Measurements from ENCODE around the gene PDZD2. TPM values are rescaled to one million over a fixed set of nuclear protein-coding genes. Genes with fewer than 3 reads are reported as not detected.

Gene PDZD2
- total and polyA plus RNA-seq, 9 donors, result 21.2 to 58.2 (median 37.8) TPM

GRCh38 chr5:31939151-31939550 is 300.2 kb downstream of the PDZD2 start:
- no peaks in the 10 kb centered on the region for H3K36me3 ChIP-seq
- WGBS, 3 donors, result 80 to 94% (median 87%) methylated on average over 5 of the region's 5 CpGs
- intact Hi-C loops (cut with DNase I), result loop anchor here in 1 of 4 donors (5.0 to 10.0 kb wide), 2 partner anchors 88 to 136 kb away; no protein-coding TSS in a partner anchor

GRCh38 chr5:31941151-31941755 is 302.3 kb downstream of the PDZD2 start:
- TF ChIP-seq EP300 (IDR thresholded peaks at IDR 0.05) (no peak), POLR2A (IDR thresholded peaks at IDR 0.05) (no peak), CTCF (IDR thresholded peaks at IDR 0.05) (no peak)
- DNase-seq, result no peak
- intact Hi-C loops (cut with DNase I), result no loop called here
- 65 to 74% (median 72%) methylated on average over 4 of the region's 4 CpGs for WGBS, 3 donors
- no peak overlapping the region for H3K4me3 ChIP-seq
- no peaks in the 10 kb centered on the region for H3K36me3 ChIP-seq
- no peaks in the 10 kb centered on the region for H3K9me3 ChIP-seq
- H3K27ac ChIP-seq, result no peak overlapping the region
- H3K4me1 ChIP-seq (ENCODE audit: insufficient read depth), result peaks cover 10% of the 10 kb centered on the region
- H3K27me3 ChIP-seq, result no peaks in the 10 kb centered on the region

More at GRCh38 chr5:31939151-31939550, 300.2 kb downstream of the PDZD2 start:
- no peak for DNase-seq
- H3K27ac ChIP-seq, result no peak overlapping the region
- H3K4me1 ChIP-seq (ENCODE audit: insufficient read depth), result peaks cover 4% of the 10 kb centered on the region
- no peaks in the 10 kb centered on the region for H3K27me3 ChIP-seq
- TF ChIP-seq CTCF (IDR thresholded peaks at IDR 0.05) (no peak), EP300 (IDR thresholded peaks at IDR 0.05) (no peak), POLR2A (IDR thresholded peaks at IDR 0.05) (no peak)
- no peaks in the 10 kb centered on the region for H3K9me3 ChIP-seq
- no peak overlapping the region for H3K4me3 ChIP-seq

GRCh38 chr5:31942546-31942945 is 303.6 kb downstream of the PDZD2 start:
- no peaks in the 10 kb centered on the region for H3K27me3 ChIP-seq
- intact Hi-C loops (cut with DNase I), result no loop called here
- 80 to 91% (median 84%) methylated on average over 11 of the region's 11 CpGs for WGBS, 3 donors
- no peaks in the 10 kb centered on the region for H3K9me3 ChIP-seq
- DNase-seq, result no peak
- H3K4me1 ChIP-seq (ENCODE audit: insufficient read depth), result peaks cover 12% of the 10 kb centered on the region
- H3K36me3 ChIP-seq, result no peaks in the 10 kb centered on the region
- H3K27ac ChIP-seq, result no peak overlapping the region
- no peak overlapping the region for H3K4me3 ChIP-seq
- no peak for TF ChIP-seq EP300 (IDR thresholded peaks at IDR 0.05)
- TF ChIP-seq CTCF (IDR thresholded peaks at IDR 0.05), result no peak
- TF ChIP-seq POLR2A (IDR thresholded peaks at IDR 0.05), result no peak

- intact Hi-C loops (cut with DNase I), result no loop called here
- peaks cover 13% of the 10 kb centered on the region for H3K4me1 ChIP-seq (ENCODE audit: insufficient read depth)
- WGBS, 3 donors, result 84 to 93% (median 89%) methylated on average over 13 of the region's 13 CpGs
- no peaks in the 10 kb centered on the region for H3K27me3 ChIP-seq
- H3K27ac ChIP-seq, result no peak overlapping the region
- no peak for DNase-seq
- no peaks in the 10 kb centered on the region for H3K9me3 ChIP-seq
- no peak for TF ChIP-seq POLR2A (IDR thresholded peaks at IDR 0.05)
- no peak for TF ChIP-seq CTCF (IDR thresholded peaks at IDR 0.05)
- no peak for TF ChIP-seq EP300 (IDR thresholded peaks at IDR 0.05)
- H3K36me3 ChIP-seq, result no peaks in the 10 kb centered on the region
- no peak overlapping the region for H3K4me3 ChIP-seq
Observed at GRCh38 chr5:31944684-31945445, 305.9 kb downstream of the PDZD2 start.
